Vagina (tissue), 2 donors: Measurements from ENCODE around the gene PLPPR4. TPM values are rescaled to one million over a fixed set of nuclear protein-coding genes. Genes with fewer than 3 reads are reported as not detected.

ENCODE experiments used
- DNase-seq, 2 donors: peaks; one replicate each; pipeline ENCODE4 v3.0.0-alpha.2; 2017; ENCODE audit errors: extremely low spot score in 2 of 2
- H3K27ac ChIP-seq: fragments of 200-600 bp; sonication (generic); one replicate; pipeline ENCODE4 v1.5.1; 2019
- H3K27me3 ChIP-seq: fragments of 200-600 bp; sonication (generic); one replicate; pipeline ENCODE4 v1.5.1; 2019
- H3K36me3 ChIP-seq, 2 donors: fragments of 200-600 bp; sonication (generic); one replicate each; pipeline ENCODE4 v1.5.1; 2017 to 2019
- H3K4me1 ChIP-seq: fragments of 200-600 bp; sonication (generic); one replicate; pipeline ENCODE4 v1.5.1; 2019
- H3K4me3 ChIP-seq, 2 donors: fragments of 200-600 bp; sonication (generic); 1 replicate in 1 of 2; 2 replicates in 1 of 2; pipeline ENCODE4 v1.5.1; 2016 to 2019
- H3K9me3 ChIP-seq: fragments of 200-600 bp; sonication (generic); one replicate; pipeline ENCODE4 v1.5.1; 2019
- CTCF ChIP-seq, 3 experiments: fragments of 450-650 bp in 2 of 3; fragments of 200-600 bp in 1 of 3; sonication (generic) in 1 of 3; IDR thresholded peaks; one replicate each; pipeline ENCODE4 v1.5.1; 2017 to 2019; ENCODE audit warnings: antibody characterized with exemption in 3 of 3, mild to moderate bottlenecking in 2 of 3, moderate library complexity in 2 of 3
- POLR2A ChIP-seq, 2 donors: fragments of 450-650 bp; IDR thresholded peaks; one replicate each; pipeline ENCODE4 v1.6.1; 2017; ENCODE audit warnings: antibody characterized with exemption in 2 of 2, mild to moderate bottlenecking in 2 of 2, moderate library complexity in 2 of 2
- POLR2AphosphoS5 ChIP-seq, 2 donors: sonication (generic); formaldehyde crosslinking; IDR thresholded peaks; one replicate each; pipeline ENCODE4 v1.9.0; 2017; ENCODE audit warnings: antibody characterized with exemption in 2 of 2, mild to moderate bottlenecking in 2 of 2, low read depth in 1 of 2; ENCODE audit not compliant: insufficient read depth in 1 of 2
- intact Hi-C: fragments of 100-400 bp; cut with DNase I; formaldehyde crosslinking; loops from one replicate; pipeline ENCODE4 v1.15.1; 2023
- total RNA-seq: library from RNA; depleted of rRNA; stranded (reverse); fragments of >200 nt; gene quantifications from one replicate; pipeline ENCODE4 v1.2.3, GENCODE V29; 2016

The PLPPR4 gene
- total RNA-seq, 1 donor from 2014 or later, result 1.5 TPM

- no peaks in the 10 kb centered on the region for H3K36me3 ChIP-seq
- DNase-seq, result no peak
Measured at GRCh38 chr1:99227056-99227897, 37.0 kb upstream of the PLPPR4 start.

DNA sequence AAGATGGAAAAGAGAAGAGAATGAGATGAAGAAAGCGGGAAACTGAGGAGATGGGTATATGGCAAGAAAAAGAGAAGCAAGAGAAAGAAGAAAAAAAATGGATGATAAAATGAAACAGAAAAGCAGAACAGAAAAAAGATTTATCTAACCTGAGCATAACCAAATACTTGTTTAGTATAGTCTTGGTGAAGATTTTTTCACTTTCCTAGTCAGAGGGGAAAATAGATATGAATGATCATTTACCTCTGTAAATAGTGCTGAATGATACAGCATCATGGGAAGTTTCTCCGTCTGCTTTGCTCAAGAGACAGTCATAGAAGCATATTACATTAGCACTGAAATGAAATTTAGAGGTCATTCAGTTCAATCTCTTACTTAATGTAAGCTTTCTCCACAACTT, 36.1 kb upstream of the PLPPR4 start:
- H3K4me1 ChIP-seq, result no peaks in the 10 kb centered on the region
- H3K27me3 ChIP-seq, result no peaks in the 10 kb centered on the region
- H3K36me3 ChIP-seq, result no peaks in the 10 kb centered on the region
- H3K9me3 ChIP-seq, result no peaks in the 10 kb centered on the region
- H3K4me3 ChIP-seq, result no peak overlapping the region
- no peak for TF ChIP-seq POLR2A (IDR thresholded peaks at IDR 0.05)
- no peak for TF ChIP-seq POLR2AphosphoS5 (IDR thresholded peaks at IDR 0.05; ENCODE audit: insufficient read depth in 1 of 2, low read depth in 1 of 2)
- TF ChIP-seq CTCF (IDR thresholded peaks at IDR 0.05), result no peak
- no peak for DNase-seq
- H3K27ac ChIP-seq, result no peak overlapping the region
- intact Hi-C loops, result no loop called here

More at GRCh38 chr1:99227056-99227897, 37.0 kb upstream of the PLPPR4 start:
- Histone ChIP-seq H3K27me3 (no peaks in the 10 kb centered on the region), H3K4me1 (no peaks in the 10 kb centered on the region), H3K27ac (no peak overlapping the region), H3K4me3 (no peak overlapping the region), H3K9me3 (no peaks in the 10 kb centered on the region)
- intact Hi-C loops, result no loop called here
- no peak for TF ChIP-seq POLR2AphosphoS5 (IDR thresholded peaks at IDR 0.05; ENCODE audit: insufficient read depth in 1 of 2, low read depth in 1 of 2)
- TF ChIP-seq POLR2A (IDR thresholded peaks at IDR 0.05), result no peak
- no peak for TF ChIP-seq CTCF (IDR thresholded peaks at IDR 0.05)

DNA sequence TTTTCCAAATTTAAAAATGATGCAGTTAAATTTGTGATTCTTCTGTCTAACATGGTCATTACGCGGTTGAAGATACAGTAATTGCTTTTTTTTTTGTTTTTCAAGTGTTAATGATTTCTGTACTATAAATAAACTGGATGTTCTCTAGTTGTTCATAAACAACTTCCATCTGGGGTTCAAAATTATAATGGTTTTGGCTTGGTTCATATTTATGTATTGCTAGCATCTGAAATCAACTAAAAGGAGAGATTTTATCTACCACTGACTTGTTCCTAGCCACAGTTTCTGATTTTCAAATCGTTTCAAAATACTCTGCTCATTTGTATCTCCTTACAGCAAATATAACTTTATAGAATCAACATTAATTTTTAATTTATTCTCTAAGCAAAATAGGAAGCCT, 35.2 kb upstream of the PLPPR4 start:
- H3K36me3 ChIP-seq, result no peaks in the 10 kb centered on the region
- no peak overlapping the region for H3K4me3 ChIP-seq
- TF ChIP-seq CTCF (IDR thresholded peaks at IDR 0.05), result no peak
- no peak for TF ChIP-seq POLR2A (IDR thresholded peaks at IDR 0.05)
- TF ChIP-seq POLR2AphosphoS5 (IDR thresholded peaks at IDR 0.05; ENCODE audit: insufficient read depth in 1 of 2, low read depth in 1 of 2), result no peak
- DNase-seq, result no peak
- H3K27me3 ChIP-seq, result no peaks in the 10 kb centered on the region
- no peak overlapping the region for H3K27ac ChIP-seq
- H3K4me1 ChIP-seq, result no peaks in the 10 kb centered on the region
- no peaks in the 10 kb centered on the region for H3K9me3 ChIP-seq
- intact Hi-C loops, result no loop called here

DNA sequence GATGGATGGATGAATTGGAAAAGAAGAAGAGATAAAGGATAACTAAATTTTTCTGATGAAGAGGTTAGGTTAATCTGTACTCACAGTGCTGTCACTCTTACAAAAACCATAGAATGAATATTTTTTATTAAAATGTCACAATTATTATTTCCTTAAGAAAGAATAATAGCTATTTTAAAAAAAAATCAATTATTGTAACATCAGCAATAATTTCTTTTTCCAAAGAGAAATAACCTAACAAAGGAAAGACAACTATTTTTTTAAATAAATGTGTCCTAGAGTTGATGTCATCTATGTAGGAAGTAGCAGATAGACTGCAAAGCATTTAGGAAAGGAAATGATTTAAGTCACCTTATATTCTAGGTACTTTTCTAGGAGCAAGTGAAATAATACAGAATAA, 33.6 kb upstream of the PLPPR4 start:
- TF ChIP-seq CTCF (IDR thresholded peaks at IDR 0.05) (no peak), POLR2A (IDR thresholded peaks at IDR 0.05) (no peak), POLR2AphosphoS5 (IDR thresholded peaks at IDR 0.05; ENCODE audit: insufficient read depth in 1 of 2, low read depth in 1 of 2) (no peak)
- H3K27ac ChIP-seq, result no peak overlapping the region
- intact Hi-C loops, result no loop called here
- no peak overlapping the region for H3K4me3 ChIP-seq
- no peak for DNase-seq
- H3K36me3 ChIP-seq, result no peaks in the 10 kb centered on the region
- H3K9me3 ChIP-seq, result no peaks in the 10 kb centered on the region
- no peaks in the 10 kb centered on the region for H3K4me1 ChIP-seq
- no peaks in the 10 kb centered on the region for H3K27me3 ChIP-seq

- H3K36me3 ChIP-seq, result no peaks in the 10 kb centered on the region
Measured at GRCh38 chr1:99232172-99232571, 32.1 kb upstream of the PLPPR4 start.

More at GRCh38 chr1:99232172-99232571, 32.1 kb upstream of the PLPPR4 start:
- intact Hi-C loops, result no loop called here
- H3K27me3 ChIP-seq, result no peaks in the 10 kb centered on the region
- TF ChIP-seq POLR2AphosphoS5 (IDR thresholded peaks at IDR 0.05; ENCODE audit: insufficient read depth in 1 of 2, low read depth in 1 of 2), result no peak
- no peak for TF ChIP-seq POLR2A (IDR thresholded peaks at IDR 0.05)
- no peak for TF ChIP-seq CTCF (IDR thresholded peaks at IDR 0.05)
- H3K4me1 ChIP-seq, result no peaks in the 10 kb centered on the region
- no peaks in the 10 kb centered on the region for H3K9me3 ChIP-seq
- DNase-seq, result no peak
- no peak overlapping the region for H3K27ac ChIP-seq
- H3K4me3 ChIP-seq, result no peak overlapping the region
